Upper lobe of left lung (tissue), 6 donors: Measurements from ENCODE around the gene TBCK. TPM values are rescaled to one million over a fixed set of nuclear protein-coding genes. Genes with fewer than 3 reads are reported as not detected.

Experiments used
- ATAC-seq, 2 donors: fragments of 200-7000 bp; cut with Tn5 transposase; one replicate each; pipeline ENCODE4 v1.9.1; 2022; ENCODE audit warnings: mild to moderate bottlenecking in 2 of 2, moderate library complexity in 2 of 2; ENCODE audit not compliant: low FRiP score in 2 of 2
- DNase-seq, 2 donors: peaks; one replicate each; pipeline ENCODE4 v3.0.0-alpha.2; 2019 to 2020
- H3K27ac ChIP-seq, 4 donors: fragments of 200-600 bp; sonication (generic); one replicate each; pipeline ENCODE4 v1.5.1; 2016 to 2019
- H3K27me3 ChIP-seq, 4 donors: fragments of 200-600 bp; sonication (generic); one replicate each; pipeline ENCODE4 v1.5.1; 2017 to 2019
- H3K36me3 ChIP-seq, 4 donors: fragments of 200-600 bp; sonication (generic); one replicate each; pipeline ENCODE4 v1.5.1; 2016 to 2019
- H3K4me1 ChIP-seq, 4 donors: fragments of 200-600 bp; sonication (generic); one replicate each; pipeline ENCODE4 v1.5.1; 2018 to 2019
- H3K4me3 ChIP-seq, 4 donors: fragments of 200-600 bp; sonication (generic); one replicate each; pipeline ENCODE4 v1.5.1; 2017 to 2019; ENCODE audit warnings: mild to moderate bottlenecking in 2 of 4, moderate library complexity in 1 of 4
- H3K9me3 ChIP-seq, 4 donors: fragments of 200-600 bp; sonication (generic); one replicate each; pipeline ENCODE4 v1.5.1; 2018 to 2019
- CTCF ChIP-seq, 6 experiments: fragments of 450-650 bp in 4 of 6; fragments of 200-600 bp in 2 of 6; sonication (generic) in 2 of 6; IDR thresholded peaks; one replicate each; pipeline ENCODE4 v1.5.1; 2016 to 2019; ENCODE audit warnings: antibody characterized with exemption in 6 of 6
- EP300 ChIP-seq, 4 donors: sonication (generic); formaldehyde crosslinking; IDR thresholded peaks; one replicate each; pipeline ENCODE4 v1.5.1; 2017; ENCODE audit warnings: antibody characterized with exemption in 4 of 4, control low read depth in 2 of 4
- POLR2A ChIP-seq, 4 donors: fragments of 450-650 bp; IDR thresholded peaks; one replicate each; pipeline ENCODE4 v1.5.1; 2016 to 2017; ENCODE audit warnings: antibody characterized with exemption in 4 of 4, mild to moderate bottlenecking in 2 of 4
- POLR2AphosphoS5 ChIP-seq, 2 donors: sonication (generic); formaldehyde crosslinking; IDR thresholded peaks; one replicate each; pipeline ENCODE4 v1.5.1; 2017; ENCODE audit warnings: antibody characterized with exemption in 2 of 2
- WGBS, 2 donors: methylation state at CpG; one replicate each; pipeline ENCODE4 v1.1.5; 2017 to 2018; 5-methylcytosine and 5-hydroxymethylcytosine counted together
- total RNA-seq, 6 donors: library from RNA; depleted of rRNA in 4 of 6; stranded (reverse); fragments of >200 nt in 4 of 6; gene quantifications; one replicate each; pipeline versions ENCODE4 v1.1.0 to v1.2.1, GENCODE V29; 2016 to 2021
- donor health status: DM: no; HTN: no; CAD: no; lungs with moderate emphysema.
- donor health status: DM: no; HTN: yes; CAD: no; lungs with severe emphysema.

The TBCK gene
- total RNA-seq, 6 donors from 2014 or later = 24.8 to 54.5 (median 32.3) TPM

- Histone ChIP-seq H3K36me3 (peaks cover 4 to 67% (median 32%) of the 10 kb centered on the region in 4 donors), H3K9me3 (no peaks in the 10 kb centered on the region), H3K4me3 (no peak overlapping the region), H3K27ac (no peak overlapping the region), H3K4me1 (no peaks in the 10 kb centered on the region), H3K27me3 (no peaks in the 10 kb centered on the region)
- TF ChIP-seq POLR2A (IDR thresholded peaks at IDR 0.05) = no peak
- TF ChIP-seq CTCF (IDR thresholded peaks at IDR 0.05) = no peak
- TF ChIP-seq POLR2AphosphoS5 (IDR thresholded peaks at IDR 0.05) = no peak
- TF ChIP-seq EP300 (IDR thresholded peaks at IDR 0.05) = no peak
- DNase-seq (no peak), ATAC-seq (no peak)
These were observed 21.9 kb upstream of the TBCK start for GRCh38 chr4:106337916-106338315.

- no peak for TF ChIP-seq POLR2A (IDR thresholded peaks at IDR 0.05)
- TF ChIP-seq CTCF (IDR thresholded peaks at IDR 0.05) = no peak
- TF ChIP-seq EP300 (IDR thresholded peaks at IDR 0.05) = no peak
- TF ChIP-seq POLR2AphosphoS5 (IDR thresholded peaks at IDR 0.05) = no peak
- peaks cover 4 to 80% (median 33%) of the 10 kb centered on the region in 4 donors for H3K36me3 ChIP-seq
- H3K9me3 ChIP-seq = no peaks in the 10 kb centered on the region
- no peak overlapping the region for H3K27ac ChIP-seq
- H3K4me3 ChIP-seq = no peak overlapping the region
- no peak for DNase-seq
- WGBS, 2 donors = 94 to 98% methylated on average over 3 of the region's 3 CpGs
- H3K27me3 ChIP-seq = no peaks in the 10 kb centered on the region
- ATAC-seq = no peak
- no peaks in the 10 kb centered on the region for H3K4me1 ChIP-seq
These were observed 20.6 kb upstream of the TBCK start for GRCh38 chr4:106336618-106337017.

GRCh38 chr4:106334741-106335470 is 18.9 kb upstream of the TBCK start:
- no peaks in the 10 kb centered on the region for H3K4me1 ChIP-seq
- peaks cover 4 to 91% (median 36%) of the 10 kb centered on the region in 4 donors for H3K36me3 ChIP-seq
- no peaks in the 10 kb centered on the region for H3K9me3 ChIP-seq
- TF ChIP-seq EP300 (IDR thresholded peaks at IDR 0.05) (no peak), POLR2AphosphoS5 (IDR thresholded peaks at IDR 0.05) (no peak), POLR2A (IDR thresholded peaks at IDR 0.05) (no peak), CTCF (IDR thresholded peaks at IDR 0.05) (no peak)
- ATAC-seq (no peak), DNase-seq (no peak)
- 92 to 96% methylated on average over 1 of the region's 1 CpG for WGBS, 2 donors
- no peak overlapping the region for H3K27ac ChIP-seq
- no peak overlapping the region for H3K4me3 ChIP-seq
- no peaks in the 10 kb centered on the region for H3K27me3 ChIP-seq

- no peaks in the 10 kb centered on the region for H3K27me3 ChIP-seq
- no peak overlapping the region for H3K4me3 ChIP-seq
- ATAC-seq (no peak), DNase-seq (no peak)
- WGBS, 2 donors = 88 to 90% methylated on average over 5 of the region's 5 CpGs
- H3K27ac ChIP-seq = no peak overlapping the region
- no peaks in the 10 kb centered on the region for H3K4me1 ChIP-seq
- H3K36me3 ChIP-seq = peaks cover under 1 to 94% (median 29%) of the 10 kb centered on the region in 4 donors
- no peaks in the 10 kb centered on the region for H3K9me3 ChIP-seq
- TF ChIP-seq POLR2A (IDR thresholded peaks at IDR 0.05) (no peak), POLR2AphosphoS5 (IDR thresholded peaks at IDR 0.05) (no peak), EP300 (IDR thresholded peaks at IDR 0.05) (no peak), CTCF (IDR thresholded peaks at IDR 0.05) (no peak)
These were observed 17.2 kb upstream of the TBCK start for GRCh38 chr4:106333186-106333585.
